IMR-90 (cell line): Measurements from ENCODE around the gene C1QL2. TPM values are rescaled to one million over a fixed set of nuclear protein-coding genes. Genes with fewer than 3 reads are reported as not detected.

ENCODE experiments used
- ATAC-seq: fragments of 200-7000 bp; cut with Tn5 transposase; 2 replicates; pipeline ENCODE4 v1.9.1; 2020; ENCODE audit warnings: low read depth, mild to moderate bottlenecking, moderate library complexity
- BruUV-seq: library from RNA; stranded (reverse); fragments of 400-500 nt; replicated peaks from 2 replicates; lab custom pipeline; 2021; lab: Mats Ljungman, UMichigan
- CTCF ChIA-PET: fragments of 300-600 bp; formaldehyde crosslinking; extraction: SDS; loops from one replicate; lab custom pipeline; 2021; ENCODE audit warnings: antibody characterized with exemption; lab: Yijun Ruan, JAX
- POLR2A ChIA-PET: fragments of 300-600 bp; sonication (Branson Sonifier 250); formaldehyde crosslinking; loops from one replicate; lab custom pipeline; 2022; ENCODE audit warnings: antibody characterized with exemption; ENCODE audit not compliant: unreplicated experiment; lab: Charles Lee
- DNase-seq: peaks from one replicate; pipeline ENCODE4 v3.0.0; 2013
- H2AFZ ChIP-seq: replicated peaks from 2 replicates; pipeline ENCODE3; 2013; ENCODE audit warnings: low read length, mild to moderate bottlenecking; ENCODE audit not compliant: poor library complexity
- H2AK5ac ChIP-seq: 2 replicates; pipeline ENCODE4 v1.6.1; 2013; ENCODE audit warnings: low read depth, low read length, inconsistent platforms
- H2AK9ac ChIP-seq: replicated peaks from 2 replicates; pipeline ENCODE3; 2013; ENCODE audit warnings: mild to moderate bottlenecking, low read depth, low read length, moderate library complexity; ENCODE audit not compliant: poor library complexity
- H2BK120ac ChIP-seq: 2 replicates; pipeline ENCODE4 v1.6.1; 2013; ENCODE audit warnings: low read depth, low read length, inconsistent platforms
- H2BK15ac ChIP-seq: 3 replicates; pipeline ENCODE4 v1.6.1; 2013; ENCODE audit warnings: low read depth, low read length, inconsistent platforms
- H2BK20ac ChIP-seq: 2 replicates; pipeline ENCODE4 v1.6.1; 2013; ENCODE audit warnings: low read depth, mild to moderate bottlenecking, inconsistent platforms, low read length, moderate library complexity
- H2BK5ac ChIP-seq: 2 replicates; pipeline ENCODE4 v1.6.1; 2013; ENCODE audit warnings: mild to moderate bottlenecking, low read depth, low read length, inconsistent platforms; ENCODE audit not compliant: poor library complexity, severe bottlenecking
- H3K14ac ChIP-seq: replicated peaks from 2 replicates; pipeline ENCODE4 v1.6.1; 2013; ENCODE audit warnings: low read depth, low read length, inconsistent platforms
- H3K18ac ChIP-seq: 2 replicates; pipeline ENCODE4 v1.6.1; 2013; ENCODE audit warnings: low read depth, low read length, control low read depth
- H3K23ac ChIP-seq: 2 replicates; pipeline ENCODE4 v1.6.1; 2013; ENCODE audit warnings: low read depth, low read length, inconsistent platforms
- H3K27ac ChIP-seq: 2 replicates; pipeline ENCODE4 v1.5.1; 2013; ENCODE audit warnings: mild to moderate bottlenecking, control low read depth, low read length; ENCODE audit not compliant: insufficient read depth
- H3K27me3 ChIP-seq: 2 replicates; pipeline ENCODE4 v1.6.1; 2013; ENCODE audit warnings: low read length; ENCODE audit not compliant: control insufficient read depth, insufficient read depth
- H3K36me3 ChIP-seq: 2 replicates; pipeline ENCODE4 v1.6.1; 2013; ENCODE audit warnings: low read length, mixed read lengths; ENCODE audit not compliant: control insufficient read depth, insufficient read depth
- H3K4ac ChIP-seq: 2 replicates; pipeline ENCODE4 v1.6.1; 2013; ENCODE audit warnings: low read depth, low read length, inconsistent platforms
- H3K4me1 ChIP-seq: 2 replicates; pipeline ENCODE4 v1.6.1; 2013; ENCODE audit warnings: low read length, mixed read lengths; ENCODE audit not compliant: control insufficient read depth, insufficient read depth
- H3K4me2 ChIP-seq: 2 replicates; pipeline ENCODE4 v1.6.1; 2013; ENCODE audit warnings: low read depth, mild to moderate bottlenecking, control low read depth, low read length, moderate library complexity
- H3K4me3 ChIP-seq: 2 replicates; pipeline ENCODE4 v1.5.1; 2013; ENCODE audit warnings: low read depth, mild to moderate bottlenecking, control low read depth, low read length, moderate library complexity; ENCODE audit not compliant: insufficient read depth
- H3K56ac ChIP-seq: 2 replicates; pipeline ENCODE4 v1.6.1; 2013; ENCODE audit warnings: low read length, inconsistent platforms; ENCODE audit not compliant: insufficient read depth; ENCODE audit errors: extremely low read depth
- H3K79me1 ChIP-seq, 2 experiments: 2 replicates each; pipeline ENCODE4 v1.6.1; 2013; ENCODE audit warnings: low read length in 2 of 2, inconsistent platforms in 1 of 2, low read depth in 1 of 2
- H3K9ac ChIP-seq: 2 replicates; pipeline ENCODE4 v1.6.1; 2013; ENCODE audit warnings: low read depth, low read length, control low read depth
- H3K9me1 ChIP-seq: 2 replicates; pipeline ENCODE4 v1.6.1; 2013; ENCODE audit warnings: low read length, inconsistent platforms; ENCODE audit not compliant: insufficient read depth
- H3K9me3 ChIP-seq: 2 replicates; pipeline ENCODE4 v1.6.1; 2013; ENCODE audit warnings: low read length; ENCODE audit not compliant: control insufficient read depth, insufficient read depth
- H4K20me1 ChIP-seq: 2 replicates; pipeline ENCODE4 v1.6.1; 2013; ENCODE audit warnings: low read length, inconsistent platforms; ENCODE audit not compliant: insufficient read depth
- H4K5ac ChIP-seq: 2 replicates; pipeline ENCODE4 v1.6.1; 2013; ENCODE audit warnings: mild to moderate bottlenecking, low read depth, low read length, control low read depth
- H4K8ac ChIP-seq, 2 experiments: 2 replicates each; pipeline ENCODE4 v1.6.1; 2013; ENCODE audit warnings: low read depth in 2 of 2, low read length in 2 of 2, control low read depth in 1 of 2, inconsistent platforms in 1 of 2
- H4K91ac ChIP-seq: 2 replicates; pipeline ENCODE4 v1.6.1; 2013; ENCODE audit warnings: low read depth, low read length, inconsistent platforms; ENCODE audit not compliant: insufficient read depth
- MXI1 ChIP-seq: IDR thresholded peaks from 2 replicates; pipeline ENCODE4 v1.6.1; 2012; ENCODE audit warnings: low read depth, mild to moderate bottlenecking, low read length, moderate library complexity, borderline replicate concordance
- RAD21 ChIP-seq: IDR thresholded peaks from 2 replicates; pipeline ENCODE4 v1.6.1; 2012; ENCODE audit warnings: low read length, improper control_type of control experiment
- SMC3 ChIP-seq: fragments of 150-350 bp; IDR thresholded peaks from 2 replicates; pipeline ENCODE4 v1.6.1; 2016; ENCODE audit warnings: low read depth, mild to moderate bottlenecking, antibody characterized with exemption, low read length, moderate library complexity
- WGBS, 2 experiments: methylation state at CpG; one replicate each; pipeline versions ENCODE4 v1.1.5 to v1.1.7; 2013; ENCODE audit warnings: missing lambda C conversion rate in 2 of 2; ENCODE audit not compliant: insufficient read length in 1 of 2; ENCODE audit errors: extremely low coverage in 2 of 2; 5-methylcytosine and 5-hydroxymethylcytosine counted together
- dilution Hi-C: fragments of 300-500 bp; cut with HindIII; formaldehyde crosslinking; loops from one replicate; pipeline ENCODE4 v1.14.3; 2018; ENCODE audit warnings: low sequenced_read_pairs; ENCODE audit not compliant: unreplicated experiment
- in situ Hi-C: fragments of 300-500 bp; cut with MboI; formaldehyde crosslinking; loops from 3 replicates; pipeline ENCODE4 v1.14.3; 2019; ENCODE audit warnings: low sequenced_read_pairs, inconsistent platforms, mixed read lengths
- intact Hi-C: fragments of 100-400 bp; cut with micrococcal nuclease; formaldehyde crosslinking; loops from 2 replicates; pipeline ENCODE4 v1.10.0; 2022
- polyA plus RNA-seq, 3 experiments: library from polyadenylated mRNA; depleted of rRNA; stranded (reverse); fragments of >200 nt; gene quantifications; 2 replicates each; pipeline ENCODE4 v1.2.3, GENCODE V29; 2012; ENCODE audit warnings: low replicate concordance in 1 of 3
- total RNA-seq: library from RNA; depleted of rRNA; stranded (reverse); fragments of >200 nt; gene quantifications from 2 replicates; pipeline ENCODE4 v1.2.3, GENCODE V29; 2012

The C1QL2 gene
- total and polyA plus RNA-seq, 2 of the 4 experiments (the other 2 are of a cell fraction) = not detected

DNA sequence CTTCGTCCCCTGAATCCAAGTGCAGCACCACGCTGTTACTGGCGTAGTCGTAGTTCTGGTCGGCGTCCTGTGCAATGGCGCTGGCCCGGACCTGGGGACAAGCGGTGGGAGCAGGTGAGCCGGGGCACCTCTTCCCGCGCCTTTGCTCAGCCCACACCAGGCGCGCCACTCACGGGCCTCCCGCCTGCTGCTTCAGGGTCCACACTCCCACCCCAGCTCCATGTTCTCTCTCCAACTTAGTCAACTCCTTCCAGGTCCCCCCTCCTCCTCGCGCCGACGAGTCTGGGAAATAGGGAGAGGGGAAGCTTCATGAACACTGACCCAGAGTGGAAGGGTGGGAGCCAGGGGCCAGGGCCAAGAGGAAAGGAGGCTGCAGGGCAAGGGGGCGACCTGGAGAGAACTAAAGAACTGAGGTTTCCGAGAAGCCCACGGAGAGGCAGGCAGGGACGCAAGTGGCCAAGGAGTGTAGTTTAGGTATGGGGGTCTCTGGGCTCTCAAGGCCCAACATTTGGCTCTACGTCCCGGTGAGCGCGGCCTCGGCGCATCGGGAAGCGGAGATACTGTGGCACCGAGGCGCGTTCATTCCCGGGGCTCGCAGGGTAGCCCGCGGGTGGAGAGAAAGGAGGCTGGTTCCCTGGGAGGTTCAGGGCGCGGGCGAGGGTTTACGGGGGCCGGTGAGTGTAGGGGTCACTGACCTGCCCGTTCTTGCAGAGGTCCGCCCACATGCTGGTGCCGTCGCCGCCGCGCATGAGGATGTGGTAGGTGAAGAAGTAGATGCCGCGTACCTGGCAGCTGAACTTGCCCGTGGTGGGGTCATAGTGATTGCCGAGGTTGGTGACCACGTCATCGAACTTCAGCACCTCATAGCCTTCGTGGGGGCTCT is 1.4 kb downstream of the C1QL2 start:
- ATAC-seq = no peak
- no peak overlapping the region for H3K27ac ChIP-seq

More for the DNA sequence above, 1.4 kb downstream of the C1QL2 start:
- no peak overlapping the region for H3K14ac ChIP-seq
- no peaks in the 10 kb centered on the region for H3K36me3 ChIP-seq
- H2BK5ac ChIP-seq = no peak overlapping the region
- H3K4me1 ChIP-seq = no peaks in the 10 kb centered on the region
- no peaks in the 10 kb centered on the region for H3K9me3 ChIP-seq
- H3K9ac ChIP-seq = no peak overlapping the region
- CTCF ChIA-PET = no interaction called here
- peaks cover 62% of the 10 kb centered on the region for H3K27me3 ChIP-seq
- H3K18ac ChIP-seq = no peak overlapping the region
- no peak overlapping the region for H2AK5ac ChIP-seq
- H3K79me1 ChIP-seq = no peaks in the 10 kb centered on the region
- H3K4ac ChIP-seq = no peak overlapping the region
- no peak overlapping the region for H2BK120ac ChIP-seq
- no peak for DNase-seq
- H4K20me1 ChIP-seq = no peaks in the 10 kb centered on the region
- H4K5ac ChIP-seq = no peak overlapping the region
- H3K23ac ChIP-seq = no peak overlapping the region
- H3K4me3 ChIP-seq = no peak overlapping the region
- H2AFZ ChIP-seq = no peak overlapping the region
- no peak overlapping the region for H3K56ac ChIP-seq
- TF ChIP-seq RAD21 (no peak), SMC3 (no peak), MXI1 (no peak)
- H4K8ac ChIP-seq = no peak overlapping the region
- BruUV-seq = no TSS peak
- intact Hi-C loops = no loop called here
- H3K9me1 ChIP-seq = no peaks in the 10 kb centered on the region
- H4K91ac ChIP-seq = no peak overlapping the region
- dilution Hi-C loops = no loop called here
- WGBS, 2 experiments = 8% methylated on average over 7 of the region's 58 CpGs; no CpG with 5 or more reads in 1 of the 2 experiments
- no peak overlapping the region for H3K4me2 ChIP-seq
- H2BK20ac ChIP-seq = no peak overlapping the region
- in situ Hi-C loops = loop anchor here (25.0 kb wide), 1 partner anchor 105 kb away; no protein-coding TSS in a partner anchor
- H2BK15ac ChIP-seq = no peak overlapping the region
- H2AK9ac ChIP-seq = no peak overlapping the region
- POLR2A ChIA-PET = no interaction called here
